Measurements from ENCODE around the gene C1orf94.
"Not testable (repeated sequence)": the region's sequence is repeated elsewhere in the genome, so short reads cannot be mapped to it uniquely, and the experiment has no call there.

Gene C1orf94

DNA sequence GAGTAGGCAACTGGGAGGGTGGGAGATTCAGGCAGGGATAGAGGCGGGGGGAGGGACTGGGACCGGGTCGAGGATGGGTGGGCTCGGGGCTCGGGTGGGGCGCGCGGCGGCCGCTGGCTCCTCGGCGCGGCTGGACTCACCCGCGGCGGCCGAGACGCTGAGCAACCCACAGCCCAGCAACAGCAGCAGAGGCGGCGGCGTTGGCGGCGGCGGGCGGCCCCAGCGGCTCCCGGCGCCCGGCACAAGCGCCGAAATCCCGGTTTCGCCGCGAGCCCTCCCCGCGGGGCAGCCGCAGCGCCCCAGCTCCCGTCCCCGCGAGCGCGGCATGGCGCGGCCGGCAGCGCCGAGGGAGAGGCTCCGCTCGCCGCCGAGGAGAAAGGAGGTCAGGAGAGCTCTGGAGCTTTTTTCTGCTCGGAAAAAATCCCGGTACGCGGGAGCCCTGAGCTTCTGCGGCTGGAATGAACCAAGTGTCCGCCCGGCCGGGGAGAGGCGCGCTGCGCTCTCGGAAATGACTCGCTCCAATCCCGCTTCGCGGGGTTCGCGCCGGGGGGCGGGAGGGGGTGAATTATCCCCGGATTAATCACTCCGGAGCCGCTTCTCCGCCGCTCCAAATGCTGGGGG, 11.8 kb upstream of the C1orf94 start, which contains the start of gene CSMD2:
Gene CSMD2, minus strand, starts transcription at position 460 of the 621 bp plus-strand sequence. Its CDS starts 133 bp downstream, at position 327.
- DNase-seq (ENCODE audit: low read depth in 2 of 2) = no peak

- DNase-seq (ENCODE audit: low read depth in 2 of 2) = no peak
These were observed 11.2 kb upstream of the C1orf94 start for GRCh38 chr1:34165422-34165921.

GRCh38 chr1:34166191-34166624, 10.5 kb upstream of the C1orf94 start:
- no peak for DNase-seq (ENCODE audit: low read depth in 2 of 2)

- DNase-seq (ENCODE audit: low read depth in 2 of 2) = no peak
These were observed 9.9 kb upstream of the C1orf94 start for GRCh38 chr1:34166625-34167361.

GRCh38 chr1:34167389-34167788, 9.3 kb upstream of the C1orf94 start:
- no peak for DNase-seq (ENCODE audit: low read depth in 2 of 2)

- no peak for DNase-seq (ENCODE audit: low read depth in 2 of 2)
These were observed 963 bp upstream of the C1orf94 start for GRCh38 chr1:34175744-34176143.

GRCh38 chr1:34178072-34178471, 1.4 kb downstream of the C1orf94 start:
- no peak for DNase-seq (ENCODE audit: low read depth in 2 of 2)

DNA sequence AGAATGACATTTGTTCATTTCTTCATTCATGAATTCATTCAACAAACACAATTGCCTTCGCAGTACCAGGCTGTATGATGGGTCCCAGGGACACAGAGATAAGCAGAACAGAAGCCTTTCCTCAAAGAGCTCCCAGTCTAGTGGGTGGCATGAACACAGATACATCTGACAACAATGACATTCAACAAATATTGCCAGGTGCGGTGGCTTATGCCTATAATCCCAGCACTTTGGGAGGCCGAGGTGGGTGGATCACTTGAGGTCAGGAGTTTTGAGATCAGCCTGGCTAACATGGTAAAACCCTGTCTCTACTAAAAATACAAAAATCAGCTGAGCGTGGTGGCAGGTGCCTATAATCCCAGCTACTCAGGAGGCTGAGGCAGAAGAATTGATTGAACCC, 6.7 kb downstream of the C1orf94 start:
- DNase-seq (ENCODE audit: low read depth in 2 of 2) = not testable (repeated sequence)

DNA sequence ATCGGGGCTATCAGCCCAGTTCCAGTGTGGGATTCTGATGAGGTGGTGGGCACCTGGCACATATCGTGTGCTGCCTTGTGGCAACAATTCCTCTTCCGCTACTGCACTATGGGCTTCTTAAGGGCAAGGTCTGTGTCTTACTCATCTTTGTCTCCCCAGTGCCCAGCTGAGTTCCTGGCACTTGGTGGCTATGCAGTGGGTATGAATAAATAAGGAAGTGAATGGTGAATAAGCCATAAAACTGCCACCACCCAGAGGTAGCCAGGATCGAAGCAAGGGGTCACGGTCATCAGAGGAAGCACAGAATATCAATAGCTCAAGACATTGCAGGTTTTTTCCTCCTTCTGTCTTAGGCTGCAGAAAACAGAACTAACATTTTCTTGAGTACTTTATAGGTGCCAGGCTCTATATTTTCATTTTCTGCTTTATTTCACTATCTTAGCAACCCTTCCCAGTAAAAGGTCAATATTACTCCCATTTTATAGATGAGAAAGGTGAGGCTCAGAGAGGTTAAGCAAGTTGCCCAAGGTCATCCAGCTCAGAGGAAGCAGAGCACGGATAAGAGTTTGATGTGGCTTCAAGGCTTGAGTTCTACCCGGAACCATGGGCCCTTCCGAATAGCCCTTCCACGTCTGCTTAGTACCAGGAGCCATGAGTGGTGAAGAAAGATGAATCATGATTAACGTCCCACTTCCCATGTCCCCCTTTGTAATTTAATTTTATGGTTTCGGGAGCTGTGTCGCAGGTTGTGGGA, 10.2 kb downstream of the C1orf94 start:
- no peak for DNase-seq (ENCODE audit: low read depth in 2 of 2)

GRCh38 chr1:34188418-34188817, 11.7 kb downstream of the C1orf94 start:
- DNase-seq (ENCODE audit: low read depth in 2 of 2) = no peak

GRCh38 chr1:34188985-34189384, 12.3 kb downstream of the C1orf94 start:
- DNase-seq (ENCODE audit: low read depth in 2 of 2) = no peak

DNA sequence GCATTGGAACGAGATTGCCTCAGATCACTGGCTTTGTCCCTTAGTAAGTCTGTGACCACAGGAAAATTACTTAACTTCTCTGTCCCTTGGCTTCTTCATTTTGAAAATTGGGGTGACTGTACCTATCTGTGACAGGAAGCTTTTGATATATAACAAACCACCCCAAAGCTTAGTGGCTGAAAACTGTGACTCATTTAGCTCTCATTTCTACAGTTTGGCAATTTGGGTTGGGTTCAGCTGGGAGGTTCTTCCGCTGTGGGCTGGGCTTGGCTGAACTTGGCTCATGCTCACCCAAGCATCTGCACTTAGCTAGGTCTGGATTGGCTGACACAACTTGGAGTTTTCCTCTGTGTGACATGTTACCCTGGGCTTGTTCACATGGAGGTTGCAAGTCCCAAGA, 14.0 kb downstream of the C1orf94 start:
- DNase-seq (ENCODE audit: low read depth in 2 of 2) = no peak

DNA sequence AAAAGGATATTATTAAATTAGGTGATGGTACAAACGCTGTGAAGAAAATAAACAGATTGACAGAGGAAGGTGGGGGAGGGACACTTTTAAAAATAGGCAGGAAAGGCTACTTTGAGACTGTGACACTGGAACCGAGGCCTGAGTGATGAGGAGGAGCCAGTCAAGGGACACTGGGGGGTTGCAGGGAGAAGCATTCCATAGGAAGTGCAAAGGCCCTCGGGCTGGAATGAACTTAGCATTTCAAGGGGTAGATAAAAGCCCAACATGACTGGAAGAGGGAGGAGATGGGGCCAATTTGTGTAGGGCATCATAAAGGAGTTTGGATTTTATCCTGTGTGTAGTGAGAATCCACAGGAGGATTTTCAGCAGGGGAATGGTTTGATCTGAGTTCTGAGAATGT, 15.9 kb downstream of the C1orf94 start:
- no peak for DNase-seq (ENCODE audit: low read depth in 2 of 2)

- no peak for DNase-seq (ENCODE audit: low read depth in 2 of 2)
These were observed 23.2 kb downstream of the C1orf94 start for GRCh38 chr1:34199927-34200326.

GRCh38 chr1:34212673-34213072, 36.0 kb downstream of the C1orf94 start:
- DNase-seq (ENCODE audit: low read depth in 2 of 2) = no peak

DNA sequence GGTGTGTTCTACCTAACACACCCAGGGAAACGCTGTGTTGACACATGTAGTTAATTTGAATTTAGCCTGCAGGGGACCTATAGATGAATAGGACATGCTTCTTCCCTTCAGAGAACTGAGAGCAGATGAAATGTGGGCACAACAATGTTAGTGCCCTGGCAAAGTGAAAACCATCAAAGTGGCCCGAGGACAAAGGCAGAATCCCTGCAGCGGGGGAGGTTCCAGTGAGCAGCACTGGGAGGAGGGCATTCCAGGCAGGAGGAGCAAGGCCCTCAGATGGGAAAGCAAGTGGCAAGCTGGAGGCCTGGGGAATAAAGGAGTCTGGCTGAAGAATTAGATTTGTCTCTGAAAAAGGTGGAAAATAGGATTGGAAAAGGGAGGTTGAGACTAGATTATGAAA, 37.2 kb downstream of the C1orf94 start:
- DNase-seq (ENCODE audit: low read depth in 2 of 2) = no peak

DNA sequence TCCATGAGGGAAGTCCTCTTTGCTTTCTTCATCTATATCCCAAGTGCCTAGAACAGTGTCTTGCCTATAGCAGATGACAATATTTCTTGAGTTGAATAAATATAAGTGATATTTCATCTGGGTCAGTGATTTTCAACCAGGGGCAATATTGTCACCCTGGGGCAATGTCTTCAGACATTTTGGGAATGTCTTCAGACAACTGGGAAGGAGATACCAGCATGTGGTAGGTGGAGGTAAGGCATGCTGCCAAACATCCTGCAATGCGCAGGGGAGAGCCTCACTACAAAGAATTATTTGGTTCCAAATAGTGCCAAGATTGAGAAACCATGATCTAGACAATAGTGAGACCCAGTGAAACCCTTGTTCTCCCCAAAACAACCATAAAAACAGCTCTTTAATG, 54.7 kb downstream of the C1orf94 start:
- DNase-seq (ENCODE audit: low read depth in 2 of 2) = no peak

DNA sequence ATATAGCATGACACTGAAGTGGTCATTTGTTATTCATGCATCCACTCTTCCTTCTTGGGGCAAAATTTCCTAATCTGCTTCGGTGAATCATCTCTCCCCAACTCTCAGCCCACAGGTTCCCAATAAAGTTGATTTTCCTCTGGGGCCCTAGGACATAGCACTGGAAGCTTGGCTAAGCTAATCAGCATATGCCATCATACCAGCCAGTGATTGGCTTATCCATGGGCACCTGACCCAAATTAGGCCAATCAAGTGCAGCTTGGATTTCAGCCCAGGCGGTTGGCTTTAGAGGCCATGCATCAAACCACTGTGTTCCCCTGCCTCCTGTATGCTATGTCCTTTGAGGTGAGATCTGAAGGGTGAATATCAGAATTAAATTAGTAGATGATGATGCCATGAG, 58.9 kb downstream of the C1orf94 start:
- no peak for DNase-seq (ENCODE audit: low read depth in 2 of 2)

- DNase-seq (ENCODE audit: low read depth in 2 of 2) = no peak
These were observed 59.4 kb downstream of the C1orf94 start for GRCh38 chr1:34236089-34236488.

DNA sequence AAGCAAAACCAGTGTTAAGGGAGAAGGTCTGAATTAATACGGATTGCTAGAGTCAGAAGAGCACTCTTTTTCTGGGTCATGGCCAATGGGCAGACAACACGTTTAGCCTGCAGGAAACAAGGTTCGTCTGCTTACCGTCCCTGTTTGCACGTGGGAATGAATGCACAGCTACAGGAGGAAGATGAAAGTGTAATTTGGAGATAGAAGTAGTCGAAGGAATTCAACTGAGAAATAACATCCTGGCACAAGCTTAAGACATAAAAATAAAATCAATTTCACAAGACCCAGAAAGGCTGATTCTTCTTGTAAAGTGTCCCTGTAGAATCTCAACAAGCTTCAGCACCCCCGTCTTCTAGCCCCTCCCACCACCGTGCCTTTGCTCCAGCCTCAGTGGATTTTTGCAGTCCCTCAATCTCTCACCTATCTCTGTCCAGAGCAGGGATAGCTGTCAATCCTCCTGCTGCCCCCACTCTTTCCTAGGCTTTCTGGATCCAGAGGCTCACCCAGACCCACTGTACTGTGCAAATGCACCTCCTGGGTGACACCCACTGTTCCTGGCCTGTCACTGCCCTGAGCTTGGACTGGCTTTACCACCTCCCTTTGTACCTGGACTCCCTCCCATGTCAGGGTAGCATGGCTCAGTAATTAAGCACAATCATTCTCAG, 60.6 kb downstream of the C1orf94 start:
- DNase-seq (ENCODE audit: low read depth in 2 of 2) = no peak

DNA sequence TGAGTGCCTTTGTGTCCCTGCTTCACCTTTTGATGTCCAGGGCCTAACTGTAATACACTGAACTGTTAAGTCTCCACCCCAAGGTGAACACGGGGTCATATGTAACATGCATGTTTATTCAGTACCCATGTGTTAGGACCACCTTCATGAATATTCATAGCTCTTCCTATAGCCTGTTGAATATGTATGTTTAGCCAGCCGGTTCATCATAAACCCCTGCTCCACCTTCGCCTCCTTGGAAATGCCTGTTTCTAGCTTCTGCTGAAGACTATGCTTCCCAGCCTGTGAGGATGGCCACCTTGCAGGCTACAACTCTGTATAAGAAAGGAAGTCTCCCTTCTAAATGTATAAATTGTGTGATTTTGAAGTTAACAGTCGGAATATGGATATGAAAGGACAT, 69.3 kb downstream of the C1orf94 start:
- no peak for DNase-seq (ENCODE audit: low read depth in 2 of 2)

DNA sequence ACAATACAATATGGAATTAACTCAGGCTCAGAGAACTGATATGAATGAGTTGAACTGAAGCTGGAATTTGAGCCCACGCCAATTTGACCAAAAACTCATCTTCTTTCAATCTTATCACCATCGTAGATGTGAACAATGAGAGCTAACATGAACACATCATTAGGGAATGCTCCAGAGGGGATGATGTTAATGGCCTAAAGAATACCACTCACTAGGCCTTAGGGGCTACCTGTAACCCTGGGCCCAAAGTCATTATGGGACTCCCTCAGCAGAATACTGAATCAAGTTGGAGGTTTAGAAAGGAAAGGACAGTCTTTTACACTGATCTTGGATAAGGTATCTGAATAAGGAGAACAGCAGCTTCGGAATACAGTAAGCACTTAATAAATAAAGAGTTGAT, 73.6 kb downstream of the C1orf94 start:
- no peak for DNase-seq (ENCODE audit: low read depth in 2 of 2)
